22Rv1 (cell line): ENCODE data around the gene ITPR3.
A peak's percentile ranks its signal among the peaks of the same experiment; 100 is the strongest.

Experiments used
- ZFX ChIP-seq: fragments of 450-650 bp; IDR thresholded peaks from 2 replicates; pipeline ENCODE4 v1.6.1; 2017; ENCODE audit warnings: antibody characterized with exemption, borderline replicate concordance
- TF ChIP-seq, protein P1 (sequence below): fragments of 450-650 bp; IDR thresholded peaks from 2 replicates; pipeline ENCODE4 v1.5.1; 2017; ENCODE audit warnings: mild to moderate bottlenecking

DNA sequence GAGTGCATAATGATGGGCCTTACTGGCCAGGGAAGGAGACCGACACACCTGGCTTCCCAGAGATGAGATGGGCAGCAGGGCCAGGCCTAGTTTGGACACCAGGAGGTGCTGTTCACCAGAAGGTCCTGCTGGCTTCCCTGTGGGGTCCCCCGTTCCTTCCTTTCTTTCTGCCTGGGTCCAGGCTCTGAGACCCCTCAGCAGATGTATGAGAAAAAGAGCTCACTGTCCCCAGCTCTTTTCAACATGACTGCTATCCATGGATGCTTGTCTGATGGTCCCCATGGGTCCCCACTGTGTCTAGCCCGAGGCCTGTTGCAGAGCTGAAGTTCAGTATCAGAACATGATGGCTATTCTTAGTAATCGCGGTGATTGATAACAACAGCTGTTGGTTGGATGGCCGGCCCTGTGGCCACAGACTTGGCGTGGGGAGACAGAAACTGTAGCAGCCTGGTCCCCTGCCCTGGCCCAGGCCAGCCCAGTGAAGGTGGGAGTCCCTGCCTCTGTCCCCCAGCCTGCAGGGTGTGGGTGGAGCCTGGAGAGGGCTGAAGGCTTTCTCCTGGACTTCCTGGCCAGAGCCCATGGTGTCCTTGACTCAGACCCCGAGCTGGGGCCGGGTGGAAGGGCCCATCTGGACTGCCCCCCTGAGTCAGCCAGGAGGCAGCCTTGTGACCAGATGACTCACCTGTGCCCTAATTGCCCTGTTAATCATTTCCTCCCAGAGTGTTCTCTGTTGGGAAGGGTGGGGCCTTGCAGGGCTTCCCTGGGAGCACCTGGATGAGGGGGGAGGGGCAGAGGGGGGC lies 31.2 kb upstream of the ITPR3 start:
- TF ChIP-seq, protein P1, sequence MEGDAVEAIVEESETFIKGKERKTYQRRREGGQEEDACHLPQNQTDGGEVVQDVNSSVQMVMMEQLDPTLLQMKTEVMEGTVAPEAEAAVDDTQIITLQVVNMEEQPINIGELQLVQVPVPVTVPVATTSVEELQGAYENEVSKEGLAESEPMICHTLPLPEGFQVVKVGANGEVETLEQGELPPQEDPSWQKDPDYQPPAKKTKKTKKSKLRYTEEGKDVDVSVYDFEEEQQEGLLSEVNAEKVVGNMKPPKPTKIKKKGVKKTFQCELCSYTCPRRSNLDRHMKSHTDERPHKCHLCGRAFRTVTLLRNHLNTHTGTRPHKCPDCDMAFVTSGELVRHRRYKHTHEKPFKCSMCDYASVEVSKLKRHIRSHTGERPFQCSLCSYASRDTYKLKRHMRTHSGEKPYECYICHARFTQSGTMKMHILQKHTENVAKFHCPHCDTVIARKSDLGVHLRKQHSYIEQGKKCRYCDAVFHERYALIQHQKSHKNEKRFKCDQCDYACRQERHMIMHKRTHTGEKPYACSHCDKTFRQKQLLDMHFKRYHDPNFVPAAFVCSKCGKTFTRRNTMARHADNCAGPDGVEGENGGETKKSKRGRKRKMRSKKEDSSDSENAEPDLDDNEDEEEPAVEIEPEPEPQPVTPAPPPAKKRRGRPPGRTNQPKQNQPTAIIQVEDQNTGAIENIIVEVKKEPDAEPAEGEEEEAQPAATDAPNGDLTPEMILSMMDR = peak; percentile 78
- TF ChIP-seq ZFX = no peak
